Endothelial cell of umbilical vein (primary cell): Measurements from ENCODE around the gene LPAR3. TPM values are rescaled to one million over a fixed set of nuclear protein-coding genes. Genes with fewer than 3 reads are reported as not detected.

Source experiments
- BruUV-seq: library from RNA; stranded (reverse); fragments of 400-500 nt; replicated peaks from 2 replicates; lab custom pipeline; 2021; lab: Mats Ljungman, UMichigan
- CTCF ChIA-PET: fragments of 300-600, 350-600 bp; sonication (Branson Sonifier 250); formaldehyde crosslinking; loops from one replicate; lab custom pipeline; 2021; ENCODE audit warnings: antibody characterized with exemption, inconsistent platforms; lab: Charles Lee
- POLR2A ChIA-PET: fragments of 300-600, 350-600 bp; sonication (Branson Sonifier 250); formaldehyde crosslinking; loops from one replicate; lab custom pipeline; 2021; ENCODE audit warnings: antibody characterized with exemption, inconsistent platforms; lab: Charles Lee
- DNase-seq: peaks from one replicate; pipeline ENCODE4 v3.0.0-alpha.2; 2011; ENCODE audit warnings: low read depth, low spot score
- FAIRE-seq: peaks from 2 replicates; lab custom pipeline; 2011; peaks lifted over from hg19 to GRCh38; lab: Jason Lieb, UNC
- H2AFZ ChIP-seq: 2 replicates; pipeline ENCODE4 v1.6.0; 2012; ENCODE audit warnings: low read depth, low read length, control low read depth, inconsistent platforms
- H3K27ac ChIP-seq: 2 replicates; pipeline ENCODE4 v1.5.1; 2011; ENCODE audit warnings: low read depth, mild to moderate bottlenecking, control low read depth, low read length, moderate library complexity; ENCODE audit not compliant: insufficient read depth
- H3K27me3 ChIP-seq, 2 experiments: 2 replicates each; pipeline versions ENCODE4 v1.6.0 to v1.6.1; 2011; ENCODE audit warnings: low read length in 2 of 2, mixed read lengths in 1 of 2; ENCODE audit not compliant: control insufficient read depth in 2 of 2, insufficient read depth in 2 of 2
- H3K36me3 ChIP-seq, 2 experiments: 2 replicates in 1 of 2; 3 replicates in 1 of 2; pipeline ENCODE4 v1.5.1; 2011; ENCODE audit warnings: low read length in 2 of 2, mild to moderate bottlenecking in 1 of 2, moderate library complexity in 1 of 2; ENCODE audit not compliant: control insufficient read depth in 2 of 2, insufficient read depth in 2 of 2; ENCODE audit errors: extremely low read depth in 1 of 2
- H3K4me1 ChIP-seq: 3 replicates; pipeline ENCODE4 v1.5.1; 2011; ENCODE audit warnings: mild to moderate bottlenecking, low read length; ENCODE audit not compliant: control insufficient read depth, insufficient read depth; ENCODE audit errors: extremely low read depth
- H3K4me2 ChIP-seq: 2 replicates; pipeline ENCODE4 v1.6.1; 2011; ENCODE audit warnings: low read length, control low read depth, mixed read lengths; ENCODE audit not compliant: insufficient read depth
- H3K4me3 ChIP-seq, 3 experiments: fragments of 200-600 bp in 1 of 3; sonication (generic), shearing (Covaris generic) in 1 of 3; replicated peaks in 1 of 3; 2 replicates each; pipeline ENCODE4 v1.5.1; 2011 to 2016; ENCODE audit warnings: control low read depth in 3 of 3, low read length in 3 of 3, mild to moderate bottlenecking in 2 of 3, inconsistent platforms in 1 of 3, low read depth in 1 of 3, moderate library complexity in 1 of 3; ENCODE audit not compliant: insufficient read depth in 1 of 3
- H3K79me2 ChIP-seq: 2 replicates; pipeline ENCODE4 v1.6.0; 2012; ENCODE audit warnings: low read length, inconsistent platforms; ENCODE audit not compliant: control insufficient read depth, insufficient read depth
- H3K9ac ChIP-seq: replicated peaks from 2 replicates; pipeline ENCODE3; 2011; ENCODE audit warnings: low read length, control low read depth; ENCODE audit not compliant: insufficient read depth; ENCODE audit errors: extremely low read depth
- H3K9me1 ChIP-seq: replicated peaks from 3 replicates; pipeline ENCODE4 v1.6.0; 2011; ENCODE audit warnings: mild to moderate bottlenecking, low read length; ENCODE audit not compliant: control insufficient read depth, insufficient read depth; ENCODE audit errors: extremely low read depth
- H3K9me3 ChIP-seq: replicated peaks from 2 replicates; pipeline ENCODE4 v1.5.1; 2012; ENCODE audit warnings: low read length, inconsistent platforms; ENCODE audit not compliant: control insufficient read depth, insufficient read depth
- H4K20me1 ChIP-seq: replicated peaks from 2 replicates; pipeline ENCODE3; 2011; ENCODE audit warnings: mild to moderate bottlenecking, low read length; ENCODE audit not compliant: control insufficient read depth, insufficient read depth; ENCODE audit errors: extremely low read depth
- EZH2 ChIP-seq: IDR thresholded peaks from 2 replicates; pipeline ENCODE4 v1.6.1; 2012; ENCODE audit warnings: borderline replicate concordance, low read depth, mild to moderate bottlenecking, moderate library complexity, low read length, inconsistent platforms; ENCODE audit not compliant: severe bottlenecking
- FOS ChIP-seq: IDR thresholded peaks from 2 replicates; pipeline ENCODE4 v1.6.1; 2011; ENCODE audit warnings: mild to moderate bottlenecking, low read length, moderate library complexity, borderline replicate concordance; ENCODE audit not compliant: insufficient read depth
- GATA2 ChIP-seq: IDR thresholded peaks from 2 replicates; pipeline ENCODE4 v1.7.0; 2011; ENCODE audit warnings: low read depth, mild to moderate bottlenecking, moderate library complexity, mixed read lengths, low read length; ENCODE audit not compliant: insufficient read length, insufficient read depth
- JUN ChIP-seq: IDR thresholded peaks from 2 replicates; pipeline ENCODE4 v1.6.1; 2011; ENCODE audit warnings: borderline replicate concordance, low read depth; ENCODE audit not compliant: insufficient read length, insufficient read depth
- MYC ChIP-seq: IDR thresholded peaks from one replicate; pipeline ENCODE4 v1.6.1; 2011; ENCODE audit warnings: mild to moderate bottlenecking, low read depth, low read length
- POLR2A ChIP-seq: IDR thresholded peaks from 2 replicates; pipeline ENCODE4 v1.6.1; 2012; ENCODE audit warnings: low read depth, mild to moderate bottlenecking, control low read depth, low read length
- POLR2AphosphoS5 ChIP-seq: IDR thresholded peaks from 2 replicates; pipeline ENCODE4 v1.6.1; 2012; ENCODE audit warnings: low read depth, mild to moderate bottlenecking, control low read depth, low read length, moderate library complexity; ENCODE audit not compliant: insufficient read depth
- dilution Hi-C: fragments of 300-500 bp; cut with MboI; formaldehyde crosslinking; loops from one replicate; pipeline ENCODE4 v1.15.0; 2019; ENCODE audit warnings: low sequenced_read_pairs; ENCODE audit not compliant: extremely low pct_ligation_motif_present
- intact Hi-C: fragments of 100-400 bp; cut with micrococcal nuclease; formaldehyde crosslinking; loops from one replicate; pipeline ENCODE4 v1.10.0; 2022
- polyA plus RNA-seq, 4 experiments: library from polyadenylated mRNA; depleted of rRNA in 3 of 4; stranded (reverse) in 3 of 4; unstranded in 1 of 4; fragments of >200 nt; gene quantifications; 2 replicates each; pipeline versions ENCODE4 v1.2.1 to v1.2.3, GENCODE V29; 2011 to 2012; ENCODE audit warnings: missing spikeins in 1 of 4
- total RNA-seq: library from RNA; stranded (reverse); gene quantifications from 2 replicates; pipeline ENCODE4 v1.2.3, GENCODE V29; 2021
- TF ChIP-seq, protein P1 (sequence below), 2 donors: IDR thresholded peaks; 1 replicate in 1 of 2; 2 replicates in 1 of 2; pipeline ENCODE4 v1.5.1; 2011; ENCODE audit warnings: low read length in 2 of 2, mild to moderate bottlenecking in 2 of 2, moderate library complexity in 2 of 2, control low read depth in 1 of 2, inconsistent platforms in 1 of 2, low read depth in 1 of 2; ENCODE audit not compliant: insufficient read depth in 1 of 2; ENCODE audit errors: extremely low read depth in 1 of 2
- TF ChIP-seq, protein P2 (sequence below): IDR thresholded peaks from 2 replicates; pipeline ENCODE4 v1.6.1; 2011; ENCODE audit not compliant: insufficient read depth, insufficient read length

The LPAR3 gene
- total and polyA plus RNA-seq, 2 donors (not counting 3 experiments of a cell fraction or from before 2014, with no cell fraction given) = not detected

DNA sequence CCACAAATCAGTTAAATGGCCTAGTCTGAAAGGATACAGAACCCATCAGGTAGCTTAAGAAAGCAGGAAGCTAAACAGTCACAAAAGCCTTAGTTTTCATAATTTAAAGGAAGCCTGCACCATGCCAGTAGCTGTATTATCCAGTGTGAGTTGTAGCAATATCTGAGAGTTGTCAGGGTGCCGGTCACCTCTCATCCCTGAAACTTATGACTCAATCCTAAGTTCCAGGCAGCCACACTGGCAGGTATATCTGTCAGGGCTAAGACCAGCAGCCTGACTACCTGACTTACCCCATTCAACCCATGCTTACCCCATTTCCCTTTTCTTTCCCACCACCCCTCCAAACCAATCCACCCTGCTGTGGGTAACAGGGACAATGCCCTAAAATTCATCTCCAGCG, 37.8 kb upstream of the LPAR3 start:
- no peak for TF ChIP-seq POLR2AphosphoS5
- TF ChIP-seq, protein P1, sequence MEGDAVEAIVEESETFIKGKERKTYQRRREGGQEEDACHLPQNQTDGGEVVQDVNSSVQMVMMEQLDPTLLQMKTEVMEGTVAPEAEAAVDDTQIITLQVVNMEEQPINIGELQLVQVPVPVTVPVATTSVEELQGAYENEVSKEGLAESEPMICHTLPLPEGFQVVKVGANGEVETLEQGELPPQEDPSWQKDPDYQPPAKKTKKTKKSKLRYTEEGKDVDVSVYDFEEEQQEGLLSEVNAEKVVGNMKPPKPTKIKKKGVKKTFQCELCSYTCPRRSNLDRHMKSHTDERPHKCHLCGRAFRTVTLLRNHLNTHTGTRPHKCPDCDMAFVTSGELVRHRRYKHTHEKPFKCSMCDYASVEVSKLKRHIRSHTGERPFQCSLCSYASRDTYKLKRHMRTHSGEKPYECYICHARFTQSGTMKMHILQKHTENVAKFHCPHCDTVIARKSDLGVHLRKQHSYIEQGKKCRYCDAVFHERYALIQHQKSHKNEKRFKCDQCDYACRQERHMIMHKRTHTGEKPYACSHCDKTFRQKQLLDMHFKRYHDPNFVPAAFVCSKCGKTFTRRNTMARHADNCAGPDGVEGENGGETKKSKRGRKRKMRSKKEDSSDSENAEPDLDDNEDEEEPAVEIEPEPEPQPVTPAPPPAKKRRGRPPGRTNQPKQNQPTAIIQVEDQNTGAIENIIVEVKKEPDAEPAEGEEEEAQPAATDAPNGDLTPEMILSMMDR (IDR thresholded peaks at IDR 0.05; ENCODE audit: extremely low read depth in 1 of 2, insufficient read depth in 1 of 2, low read depth in 1 of 2, low read length in 2 of 2) = no peak
- no peak for TF ChIP-seq GATA2
- TF ChIP-seq MYC = no peak
- no peak for TF ChIP-seq FOS
- TF ChIP-seq JUN = no peak
- TF ChIP-seq POLR2A = no peak
- TF ChIP-seq, protein P2, sequence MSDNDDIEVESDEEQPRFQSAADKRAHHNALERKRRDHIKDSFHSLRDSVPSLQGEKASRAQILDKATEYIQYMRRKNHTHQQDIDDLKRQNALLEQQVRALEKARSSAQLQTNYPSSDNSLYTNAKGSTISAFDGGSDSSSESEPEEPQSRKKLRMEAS = no peak
- no peak for TF ChIP-seq EZH2
- dilution Hi-C loops (no loop called here), intact Hi-C loops (loop anchor here (10.0 kb wide), 1 partner anchor 996 kb away; no protein-coding TSS in a partner anchor)
- Histone ChIP-seq H3K27me3 (peaks cover 33 to 63% of the 10 kb centered on the region in 2 experiments), H3K9me1 (no peaks in the 10 kb centered on the region), H4K20me1 (no peaks in the 10 kb centered on the region), H2AFZ (no peak overlapping the region), H3K9me3 (no peaks in the 10 kb centered on the region), H3K4me1 (no peaks in the 10 kb centered on the region), H3K9ac (no peak overlapping the region), H3K79me2 (no peaks in the 10 kb centered on the region), H3K4me2 (no peak overlapping the region), H3K36me3 (no peaks in the 10 kb centered on the region), H3K27ac (no peak overlapping the region), H3K4me3 (no peak overlapping the region)
- ChIA-PET CTCF (no interaction called here), POLR2A (no interaction called here)
- no peak for DNase-seq
- FAIRE-seq = no peak
- BruUV-seq = no TSS peak
